HepG2 (cell line): ENCODE results near the gene C20orf96. TPM values are rescaled to one million over a fixed set of nuclear protein-coding genes. Genes with fewer than 3 reads are reported as not detected.
A peak's percentile ranks its signal among the peaks of the same experiment; 100 is the strongest.

ENCODE experiments used
- DPF2 ChIP-seq: sonication (generic); formaldehyde crosslinking; IDR thresholded peaks from 2 replicates; pipeline ENCODE4 v1.4.0; 2020; ENCODE audit warnings: mild to moderate bottlenecking, low read depth, missing genetic modification reagents, borderline replicate concordance
- FLYWCH1 ChIP-seq: sonication (generic); formaldehyde crosslinking; IDR thresholded peaks from 2 replicates; pipeline ENCODE4 v1.8.1; 2023; ENCODE audit warnings: mild to moderate bottlenecking, missing genetic modification reagents
- GATAD1 ChIP-seq: IDR thresholded peaks from 2 replicates; pipeline ENCODE4 v1.6.1; 2016; ENCODE audit warnings: missing genetic modification reagents, missing compliant biosample characterization
- GLI4 ChIP-seq: sonication (generic); formaldehyde crosslinking; IDR thresholded peaks from 2 replicates; pipeline ENCODE4 v1.5.1; 2020; ENCODE audit warnings: missing genetic modification reagents, mild to moderate bottlenecking, moderate library complexity, borderline replicate concordance
- HMG20B ChIP-seq: conservative IDR thresholded peaks from 2 replicates; pipeline ENCODE4 v1.6.1; 2016; ENCODE audit warnings: missing genetic modification reagents, missing compliant biosample characterization
- HMGXB3 ChIP-seq: sonication (generic); formaldehyde crosslinking; IDR thresholded peaks from 2 replicates; pipeline ENCODE4 v1.4.0; 2020; ENCODE audit warnings: missing genetic modification reagents, borderline replicate concordance
- LCORL ChIP-seq, 2 experiments: fragments of 450-650 bp in 1 of 2; sonication (generic) in 1 of 2; formaldehyde crosslinking in 1 of 2; IDR thresholded peaks; 2 replicates each; pipeline versions ENCODE4 v1.5.0 to v1.6.1; 2017 to 2020; ENCODE audit warnings: antibody characterized with exemption in 1 of 2, missing genetic modification reagents in 1 of 2
- MIXL1 ChIP-seq: IDR thresholded peaks from 2 replicates; pipeline ENCODE4 v1.6.1; 2016
- RBFOX2 ChIP-seq: fragments of 200-400 bp; formaldehyde crosslinking; IDR thresholded peaks from 2 replicates; pipeline ENCODE4 v1.6.1; 2017; ENCODE audit warnings: low read depth, mild to moderate bottlenecking, low read length
- SATB2 ChIP-seq: sonication (generic); formaldehyde crosslinking; IDR thresholded peaks from 2 replicates; pipeline ENCODE4 v1.5.0; 2020; ENCODE audit warnings: missing genetic modification reagents
- SKI ChIP-seq: fragments of 450-650 bp; IDR thresholded peaks from one replicate; pipeline ENCODE4 v1.6.1; 2018; ENCODE audit warnings: mild to moderate bottlenecking; ENCODE audit not compliant: partially characterized antibody
- TGIF2 ChIP-seq: IDR thresholded peaks from 2 replicates; pipeline ENCODE4 v1.6.1; 2016; ENCODE audit warnings: control low read depth, missing compliant biosample characterization
- ZFP36 ChIP-seq: fragments of 150-350 bp; IDR thresholded peaks from 2 replicates; pipeline ENCODE4 v1.6.1; 2018; ENCODE audit warnings: borderline replicate concordance, low read length, low read depth; ENCODE audit not compliant: partially characterized antibody
- ZNF24 ChIP-seq: fragments of 450-650 bp; IDR thresholded peaks from 2 replicates; pipeline ENCODE4 v1.6.1; 2017; ENCODE audit warnings: antibody characterized with exemption, mild to moderate bottlenecking
- ZNF256 ChIP-seq: sonication (generic); formaldehyde crosslinking; conservative IDR thresholded peaks from 2 replicates; pipeline ENCODE4 v1.4.0; 2020; ENCODE audit warnings: missing genetic modification reagents
- ZNF441 ChIP-seq: sonication (generic); formaldehyde crosslinking; IDR thresholded peaks from 2 replicates; pipeline ENCODE4 v1.7.0; 2021; ENCODE audit warnings: missing genetic modification reagents, borderline replicate concordance
- ZNF530 ChIP-seq: sonication (generic); formaldehyde crosslinking; IDR thresholded peaks from 2 replicates; pipeline ENCODE4 v1.5.0; 2020; ENCODE audit warnings: low read depth, mild to moderate bottlenecking, missing genetic modification reagents
- ZNF772 ChIP-seq: sonication (generic); formaldehyde crosslinking; IDR thresholded peaks from 2 replicates; pipeline ENCODE4 v1.5.0; 2020; ENCODE audit warnings: mild to moderate bottlenecking, missing genetic modification reagents
- ZNF781 ChIP-seq: sonication (generic); formaldehyde crosslinking; IDR thresholded peaks from 2 replicates; pipeline ENCODE4 v1.5.1; 2020; ENCODE audit warnings: borderline replicate concordance, mild to moderate bottlenecking, missing genetic modification reagents; ENCODE audit errors: not compliant biosample characterization
- ZSCAN12 ChIP-seq: sonication (generic); formaldehyde crosslinking; IDR thresholded peaks from 2 replicates; pipeline ENCODE4 v1.9.0; 2021; ENCODE audit warnings: mild to moderate bottlenecking, missing genetic modification reagents
- polyA plus RNA-seq, 8 experiments: library from polyadenylated mRNA; depleted of rRNA in 3 of 8; stranded (reverse) in 7 of 8; unstranded in 1 of 8; fragments of >200 nt; fragmentation: Illumina TruSeq in 4 of 8; extraction: Trizol in 4 of 8; gene quantifications; 2 replicates each; pipeline versions ENCODE4 v1.2.1 to v1.2.3, GENCODE V29; 2011 to 2016; ENCODE audit warnings: low read depth in 4 of 8, missing spikeins in 1 of 8, mixed read lengths in 1 of 8; ENCODE audit not compliant: insufficient read depth in 1 of 8
- total RNA-seq, 5 experiments: library from RNA; depleted of rRNA; stranded (reverse); fragments of >200 nt; fragmentation: Illumina TruSeq; extraction: Trizol; gene quantifications; 2 replicates each; pipeline ENCODE4 v1.2.3, GENCODE V29; 2016; ENCODE audit warnings: low read depth in 1 of 5
- TF ChIP-seq, protein P1 (sequence below): sonication (generic); formaldehyde crosslinking; IDR thresholded peaks from 2 replicates; pipeline ENCODE4 v1.4.0; 2020; ENCODE audit warnings: mild to moderate bottlenecking, missing genetic modification reagents, borderline replicate concordance
- TF ChIP-seq, protein P2 (sequence below): sonication (generic); IDR thresholded peaks from 2 replicates; pipeline ENCODE4 v1.6.1; 2016; ENCODE audit warnings: low read depth, borderline replicate concordance

Gene C20orf96
- total and polyA plus RNA-seq, 2 of the 13 experiments (the other 11 are each of a cell fraction or from before 2014, with no cell fraction given) = 3.8 to 20.6 TPM

- TF ChIP-seq, protein P1, sequence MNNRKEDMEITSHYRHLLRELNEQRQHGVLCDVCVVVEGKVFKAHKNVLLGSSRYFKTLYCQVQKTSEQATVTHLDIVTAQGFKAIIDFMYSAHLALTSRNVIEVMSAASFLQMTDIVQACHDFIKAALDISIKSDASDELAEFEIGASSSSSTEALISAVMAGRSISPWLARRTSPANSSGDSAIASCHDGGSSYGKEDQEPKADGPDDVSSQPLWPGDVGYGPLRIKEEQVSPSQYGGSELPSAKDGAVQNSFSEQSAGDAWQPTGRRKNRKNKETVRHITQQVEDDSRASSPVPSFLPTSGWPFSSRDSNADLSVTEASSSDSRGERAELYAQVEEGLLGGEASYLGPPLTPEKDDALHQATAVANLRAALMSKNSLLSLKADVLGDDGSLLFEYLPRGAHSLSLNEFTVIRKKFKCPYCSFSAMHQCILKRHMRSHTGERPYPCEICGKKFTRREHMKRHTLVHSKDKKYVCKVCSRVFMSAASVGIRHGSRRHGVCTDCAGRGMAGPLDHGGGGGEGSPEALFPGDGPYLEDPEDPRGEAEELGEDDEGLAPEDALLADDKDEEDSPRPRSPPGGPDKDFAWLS = peak; percentile 92
- TF ChIP-seq SKI (peak; percentile 73), ZNF441 (CRISPR knock-in tag) (peak; percentile 79), FLYWCH1 (CRISPR knock-in tag) (peak; percentile 98), HMGXB3 (CRISPR knock-in tag) (peak; percentile 91; the same call in 1 of the 2 replicates), DPF2 (CRISPR knock-in tag) (no peak), GATAD1 (CRISPR knock-in tag) (peak; percentile 81; the same call in 1 of the 2 replicates), HMG20B (peak; percentile 48; the same call in 1 of the 2 replicates), ZFP36 (no peak), ZSCAN12 (CRISPR knock-in tag) (peak; percentile 98), SATB2 (CRISPR knock-in tag) (peak; percentile 86), ZNF530 (0 out of 2 replicates have a peak, but pooled peaks have one; percentile 66), MIXL1 (peak; percentile 91), ZNF24 (no peak), GLI4 (CRISPR knock-in tag) (no peak), ZNF772 (peak; percentile 96), LCORL (IDR thresholded peaks at IDR 0.05) (no peak), LCORL (CRISPR knock-in tag; IDR thresholded peaks at IDR 0.05) (peak; percentile 97), ZNF256 (CRISPR knock-in tag) (peak; percentile 52; the same call in 1 of the 2 replicates), ZNF781 (CRISPR knock-in tag) (no peak), RBFOX2 (peak; percentile 99), TGIF2 (CRISPR knock-in tag) (peak; percentile 96)
- TF ChIP-seq, protein P2, sequence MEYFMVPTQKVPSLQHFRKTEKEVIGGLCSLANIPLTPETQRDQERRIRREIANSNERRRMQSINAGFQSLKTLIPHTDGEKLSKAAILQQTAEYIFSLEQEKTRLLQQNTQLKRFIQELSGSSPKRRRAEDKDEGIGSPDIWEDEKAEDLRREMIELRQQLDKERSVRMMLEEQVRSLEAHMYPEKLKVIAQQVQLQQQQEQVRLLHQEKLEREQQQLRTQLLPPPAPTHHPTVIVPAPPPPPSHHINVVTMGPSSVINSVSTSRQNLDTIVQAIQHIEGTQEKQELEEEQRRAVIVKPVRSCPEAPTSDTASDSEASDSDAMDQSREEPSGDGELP = peak; percentile 69; the same call in 1 of the 2 replicates
Measured at GRCh38 chr20:324177-325044, 33.9 kb upstream of the C20orf96 start (continued).
